H54 (cell line): Measurements from ENCODE around the gene BMP8B.
"Not testable (repeated sequence)": the region's sequence is repeated elsewhere in the genome, so short reads cannot be mapped to it uniquely, and the experiment has no call there.

Source experiments
- DNase-seq: peaks from one replicate; pipeline ENCODE4 v3.0.0; 2011; ENCODE audit warnings: low spot score, mixed read lengths; ENCODE audit not compliant: insufficient read length
- FAIRE-seq: peaks from 3 replicates; lab custom pipeline; 2011; peaks lifted over from hg19 to GRCh38; lab: Jason Lieb, UNC
- POLR2A ChIP-seq: IDR thresholded peaks from 2 replicates; pipeline ENCODE4 v1.6.1; 2011; ENCODE audit warnings: low read depth, mild to moderate bottlenecking, low read length

BMP8B gene

GRCh38 chr1:39776886-39777285, 11.8 kb downstream of the BMP8B start:
- DNase-seq (no peak), FAIRE-seq (no peak)
- no peak for TF ChIP-seq POLR2A

DNA sequence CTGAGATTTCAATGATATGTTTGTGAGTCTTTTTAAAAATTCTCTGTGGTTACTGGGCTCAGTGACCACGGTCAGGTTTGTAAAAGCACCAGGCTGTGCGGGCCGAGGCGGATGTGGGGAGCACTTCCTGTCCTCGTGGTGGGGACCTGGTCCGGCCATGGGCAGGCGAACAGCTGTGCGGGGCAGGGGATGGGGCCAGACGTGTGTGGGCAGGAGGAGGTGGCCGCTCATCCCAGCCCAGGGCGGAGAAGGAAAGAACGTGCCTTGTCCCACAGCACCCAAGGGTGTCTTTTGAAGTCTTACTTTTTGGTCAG, 12.3 kb downstream of the BMP8B start:
- FAIRE-seq (no peak), DNase-seq (no peak)
- TF ChIP-seq POLR2A = no peak

DNA sequence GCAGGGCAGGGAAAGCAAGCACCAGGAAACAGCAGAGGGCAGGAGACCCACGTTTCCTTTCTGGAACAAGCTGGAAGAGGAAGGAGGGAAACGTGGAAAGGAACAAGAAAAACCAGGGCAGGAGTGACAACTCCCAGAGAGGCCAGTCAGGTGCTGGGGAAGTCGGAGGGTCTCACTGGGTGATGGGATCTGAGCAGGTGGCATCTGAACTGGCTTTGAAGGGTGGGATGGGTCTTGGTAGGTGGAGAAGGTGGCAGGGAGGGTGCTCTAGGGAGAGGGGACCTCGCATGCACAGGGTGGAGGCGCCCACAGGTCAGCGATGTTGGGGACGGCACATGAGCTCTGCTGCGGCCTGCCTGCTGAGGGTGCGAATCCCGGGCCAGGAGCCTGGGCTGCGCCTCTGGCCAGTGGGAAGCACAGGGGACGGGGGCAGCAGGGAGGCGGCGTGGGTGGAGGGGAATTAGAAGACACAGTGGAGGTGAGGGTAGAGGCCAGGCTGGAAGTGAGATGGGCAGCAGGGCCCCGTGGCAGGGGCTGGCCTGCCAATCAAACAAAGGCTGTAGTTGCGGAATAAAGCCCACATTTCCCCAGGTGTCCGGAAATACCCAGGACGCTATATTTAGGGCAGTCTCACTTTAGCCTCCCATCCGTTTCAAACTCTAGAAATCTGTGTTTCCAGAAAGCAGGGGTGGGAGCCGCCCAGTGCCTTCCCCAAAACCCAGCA, 12.8 kb downstream of the BMP8B start:
- DNase-seq, FAIRE-seq: not testable (repeated sequence)

- not testable (repeated sequence) for DNase-seq
Measured at GRCh38 chr1:39775141-39775540, 13.5 kb downstream of the BMP8B start.

GRCh38 chr1:39773369-39773979, 15.2 kb downstream of the BMP8B start:
- not testable (repeated sequence) for FAIRE-seq, DNase-seq

More at GRCh38 chr1:39775141-39775540, 13.5 kb downstream of the BMP8B start:
- FAIRE-seq = not testable (repeated sequence)

DNA sequence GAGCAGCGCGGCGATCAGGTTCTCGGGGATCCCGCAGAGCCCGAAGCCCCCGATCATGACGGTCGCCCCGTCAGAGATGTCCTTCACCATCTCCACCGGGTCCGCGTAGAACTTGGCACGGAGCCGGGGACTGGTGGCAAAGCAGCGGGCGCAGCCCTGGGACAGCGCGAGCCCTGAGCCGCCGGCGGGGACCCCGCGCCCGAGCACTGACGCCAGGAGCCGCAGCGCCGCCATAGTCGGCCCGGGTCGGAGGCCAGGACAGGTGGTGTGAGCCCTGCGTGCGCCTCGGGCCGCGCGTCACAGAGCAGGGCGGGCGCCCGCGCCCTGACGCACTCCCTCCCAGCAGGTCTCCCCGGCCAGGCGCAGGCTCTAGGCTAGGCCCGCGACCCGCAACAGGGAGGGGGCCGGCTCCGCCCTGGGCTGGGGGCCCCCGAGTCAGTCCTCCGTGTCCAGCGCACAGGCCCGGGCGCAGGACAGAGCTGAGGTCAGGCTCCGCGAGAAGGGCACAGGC, 17.6 kb downstream of the BMP8B start, which contains the start of gene OXCT2:
TSS of gene OXCT2 (minus strand) at position 327 of the 511 bp plus-strand sequence. CDS start at position 234, 93 bp downstream.
- DNase-seq, FAIRE-seq: not testable (repeated sequence)

DNA sequence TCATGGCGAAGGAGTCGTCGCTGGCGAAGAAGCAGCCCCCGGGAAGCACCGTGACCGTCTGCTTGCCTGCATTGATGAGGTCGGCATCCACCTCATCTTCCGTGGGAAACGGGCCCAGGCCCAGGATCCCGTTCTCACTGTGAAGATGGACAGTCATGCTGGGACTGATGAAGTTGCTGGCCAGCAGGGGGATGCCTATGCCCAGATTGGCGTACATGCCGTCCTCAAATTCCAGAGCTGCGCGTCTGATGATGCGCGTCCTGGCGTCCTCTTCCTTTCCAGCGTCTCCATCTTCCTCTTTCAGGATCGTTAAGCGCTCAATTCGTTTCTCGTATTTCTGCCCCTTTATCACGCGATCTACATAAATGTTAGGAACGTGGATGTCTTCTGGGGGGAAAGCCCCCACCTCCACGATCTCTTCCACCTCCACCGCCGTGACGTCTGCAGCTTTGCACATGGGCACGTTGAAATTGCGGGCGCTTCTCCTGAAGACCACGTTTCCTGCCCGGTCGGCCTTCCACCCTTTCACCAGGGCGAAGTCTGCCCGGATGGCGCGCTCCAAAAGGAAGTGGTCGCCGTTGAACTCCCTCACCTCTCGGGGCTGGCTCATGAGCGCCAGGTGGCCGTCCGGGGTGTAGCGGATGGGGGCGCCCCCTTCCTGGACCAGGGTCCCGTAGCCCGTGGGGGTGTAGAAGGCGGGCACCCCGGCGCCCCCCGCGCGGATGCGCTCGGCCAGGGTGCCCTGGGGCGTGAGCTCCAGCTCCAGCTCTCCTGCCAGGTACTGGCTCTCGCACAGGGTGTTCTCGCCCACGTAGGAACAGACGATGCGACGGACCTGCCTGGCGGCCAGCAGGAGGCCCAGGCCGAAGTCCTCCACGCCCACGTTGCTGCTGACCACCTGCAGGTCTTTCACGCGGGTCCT, 18.3 kb downstream of the BMP8B start:
- not testable (repeated sequence) for DNase-seq, FAIRE-seq

DNA sequence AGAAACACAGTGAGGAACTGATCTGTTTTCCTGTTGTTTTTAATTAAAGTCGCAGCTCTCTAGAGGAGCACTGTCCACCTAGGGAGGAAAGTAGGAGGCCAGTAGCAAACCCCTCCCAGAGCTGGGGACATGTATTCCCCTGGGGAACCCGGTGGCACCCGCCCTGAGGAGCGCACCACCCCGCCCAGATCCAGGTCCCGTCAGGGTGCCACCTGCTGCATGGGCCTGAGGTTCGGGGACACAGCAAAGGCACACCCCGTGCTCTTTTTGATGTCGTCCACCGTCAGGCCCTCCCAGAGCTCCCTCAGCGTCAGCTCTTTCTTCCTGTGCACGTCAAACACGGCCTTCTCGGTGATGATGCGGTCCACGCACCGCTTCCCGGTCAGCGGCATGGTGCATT, 19.2 kb downstream of the BMP8B start:
- FAIRE-seq, DNase-seq: not testable (repeated sequence)

DNA sequence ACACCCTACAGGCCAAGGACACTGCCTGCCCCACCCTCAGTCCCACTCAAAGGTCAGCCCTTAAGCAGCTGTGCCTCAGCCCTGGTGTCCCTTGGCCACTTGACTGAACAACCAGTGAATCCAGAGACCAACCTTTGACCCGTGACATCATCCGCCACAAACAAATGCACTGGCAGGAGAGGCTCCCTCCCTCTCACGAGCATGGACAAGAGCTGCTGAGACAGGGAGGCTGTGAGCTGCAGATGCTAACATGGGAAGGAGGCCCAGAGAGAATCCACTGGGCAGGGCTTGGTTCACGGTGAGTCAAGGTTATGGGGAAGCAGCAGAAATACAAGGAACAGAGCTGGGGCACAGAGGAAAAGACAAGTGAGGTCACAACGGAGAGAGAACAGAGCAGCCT, 22.2 kb downstream of the BMP8B start:
- DNase-seq = not testable (repeated sequence)
- FAIRE-seq = peak; percentile 71

- not testable (repeated sequence) for DNase-seq, FAIRE-seq
Measured at GRCh38 chr1:39764512-39764911, 24.2 kb downstream of the BMP8B start.

- not testable (repeated sequence) for FAIRE-seq, DNase-seq
Measured at GRCh38 chr1:39763619-39764374, 24.9 kb downstream of the BMP8B start.

GRCh38 chr1:39762550-39763540, 25.8 kb downstream of the BMP8B start:
- no peak for TF ChIP-seq POLR2A
- FAIRE-seq (no peak), DNase-seq (no peak)
